Muscle layer of colon (tissue), 2 donors: Measurements from ENCODE around the gene NFATC1.

Experiments used
- H3K27ac ChIP-seq: one replicate; pipeline ENCODE4 v1.7.0; 2013; ENCODE audit warnings: low read depth, mild to moderate bottlenecking, low read length, moderate library complexity
- H3K27me3 ChIP-seq, 2 donors: one replicate each; pipeline ENCODE4 v1.7.0; 2013; ENCODE audit warnings: low read length in 2 of 2, mild to moderate bottlenecking in 2 of 2; ENCODE audit not compliant: insufficient read depth in 2 of 2, control insufficient read depth in 1 of 2
- H3K36me3 ChIP-seq: one replicate; pipeline ENCODE4 v1.7.0; 2013; ENCODE audit warnings: mild to moderate bottlenecking, low read length; ENCODE audit not compliant: insufficient read depth
- H3K4me1 ChIP-seq: one replicate; pipeline ENCODE4 v1.7.0; 2013; ENCODE audit warnings: mild to moderate bottlenecking, low read length; ENCODE audit not compliant: insufficient read depth
- H3K4me3 ChIP-seq, 2 donors: one replicate each; pipeline ENCODE4 v1.7.0; 2013; ENCODE audit warnings: low read length in 2 of 2, low read depth in 1 of 2, mild to moderate bottlenecking in 1 of 2, moderate library complexity in 1 of 2
- H3K9ac ChIP-seq: one replicate; pipeline ENCODE4 v1.7.0; 2013; ENCODE audit warnings: low read length
- H3K9me3 ChIP-seq: one replicate; pipeline ENCODE4 v1.7.0; 2013; ENCODE audit warnings: mild to moderate bottlenecking, low read length
- donor health status: abdominal sarcoma.
- donor health status: Adenocarcinoma of cecum.

NFATC1 gene

DNA sequence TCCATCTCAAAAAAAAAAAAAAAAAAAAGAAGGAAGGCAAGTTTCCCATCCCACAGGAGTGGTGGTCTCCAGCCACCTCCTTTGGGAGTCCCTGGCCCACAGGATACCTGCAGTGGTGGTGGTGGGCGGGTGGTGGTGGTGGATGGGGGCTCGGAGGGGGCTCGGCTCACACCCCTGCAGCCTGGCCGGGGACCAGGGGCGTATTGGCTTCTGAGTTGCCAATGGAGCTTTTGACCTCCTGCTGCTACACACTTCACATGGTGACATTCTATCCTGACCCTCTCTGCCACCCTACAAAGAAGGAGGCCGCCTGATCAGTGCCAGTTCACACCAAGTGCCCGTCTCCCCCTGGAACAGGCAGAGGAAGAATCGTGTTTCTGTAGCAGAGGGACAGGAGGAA, 119.6 kb downstream of the NFATC1 start:
- no peak overlapping the region for H3K4me3 ChIP-seq
- no peaks in the 10 kb centered on the region for H3K27me3 ChIP-seq
- no peaks in the 10 kb centered on the region for H3K4me1 ChIP-seq
- no peak overlapping the region for H3K27ac ChIP-seq
- no peak overlapping the region for H3K9ac ChIP-seq
- no peaks in the 10 kb centered on the region for H3K9me3 ChIP-seq
- no peaks in the 10 kb centered on the region for H3K36me3 ChIP-seq

DNA sequence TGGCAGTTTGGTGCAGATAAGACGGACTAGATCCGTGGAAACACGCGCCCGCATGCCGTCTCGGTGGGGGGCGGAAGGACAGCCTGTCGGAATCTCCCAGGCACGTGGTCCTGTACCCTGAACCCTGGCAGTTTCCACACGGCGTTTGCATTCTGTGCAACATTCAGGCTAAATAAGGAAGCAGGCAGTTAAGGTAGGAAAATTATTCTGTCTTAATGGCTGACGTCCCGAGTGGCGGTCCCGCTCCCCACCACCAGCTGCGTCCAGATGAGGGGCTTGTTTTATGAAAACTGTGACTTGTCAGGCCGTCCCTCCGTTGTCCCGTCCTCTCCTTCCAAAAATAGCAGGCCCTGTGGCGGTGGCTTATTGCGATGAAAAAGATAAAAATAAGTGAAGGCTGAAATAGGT, 120.2 kb downstream of the NFATC1 start:
- Histone ChIP-seq H3K36me3 (no peaks in the 10 kb centered on the region), H3K27me3 (no peaks in the 10 kb centered on the region), H3K27ac (no peak overlapping the region), H3K4me3 (no peak overlapping the region), H3K4me1 (no peaks in the 10 kb centered on the region), H3K9me3 (no peaks in the 10 kb centered on the region), H3K9ac (no peak overlapping the region)

DNA sequence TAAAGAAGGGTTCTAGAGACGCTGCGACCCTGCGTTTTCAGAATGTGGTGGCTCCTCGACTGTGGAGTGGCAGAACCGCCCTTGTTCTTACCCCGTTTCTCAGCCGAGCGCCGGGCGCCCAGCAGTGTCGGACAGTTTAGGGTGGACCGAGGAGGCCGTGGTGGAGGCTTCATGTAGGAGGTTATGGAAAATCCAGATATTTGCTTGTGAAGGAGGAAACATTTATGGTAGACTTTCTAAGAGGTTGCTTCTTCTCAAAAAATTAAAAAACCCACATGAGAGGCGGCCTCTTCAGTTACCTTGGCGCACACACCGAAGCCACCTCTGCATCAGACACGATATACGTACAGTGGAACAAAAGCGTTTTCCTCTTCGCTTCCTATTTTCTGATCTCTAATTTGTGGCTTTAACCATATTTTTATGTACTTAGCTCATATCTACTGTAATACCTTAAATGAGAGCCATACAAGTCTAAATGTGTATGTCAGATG, 120.8 kb downstream of the NFATC1 start:
- Histone ChIP-seq H3K4me1 (no peaks in the 10 kb centered on the region), H3K36me3 (no peaks in the 10 kb centered on the region), H3K27me3 (no peaks in the 10 kb centered on the region), H3K9me3 (no peaks in the 10 kb centered on the region), H3K9ac (no peak overlapping the region), H3K4me3 (no peak overlapping the region), H3K27ac (no peak overlapping the region)

DNA sequence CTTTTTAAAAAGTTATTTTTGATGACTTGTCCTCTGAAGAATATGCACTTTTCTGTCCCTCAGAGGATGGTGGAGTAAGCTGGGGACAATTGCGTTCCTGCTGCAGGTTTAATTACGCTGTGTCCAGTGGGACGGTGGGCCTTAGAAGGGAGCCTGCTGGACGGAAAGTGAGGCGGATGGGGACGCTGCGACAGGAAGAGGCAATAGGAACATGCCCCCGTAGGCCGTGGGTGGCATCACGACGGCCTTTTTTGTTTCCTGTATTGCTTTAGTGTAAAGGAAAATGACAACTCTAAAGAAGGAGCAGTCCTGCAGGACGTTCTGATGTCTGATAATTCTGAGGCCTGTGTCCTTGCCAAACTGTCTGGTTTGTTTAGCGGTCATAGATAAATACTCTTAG, 121.6 kb downstream of the NFATC1 start:
- H3K9ac ChIP-seq = no peak overlapping the region
- H3K27me3 ChIP-seq = no peaks in the 10 kb centered on the region
- H3K9me3 ChIP-seq = no peaks in the 10 kb centered on the region
- no peaks in the 10 kb centered on the region for H3K4me1 ChIP-seq
- no peak overlapping the region for H3K4me3 ChIP-seq
- H3K27ac ChIP-seq = no peak overlapping the region
- no peaks in the 10 kb centered on the region for H3K36me3 ChIP-seq

DNA sequence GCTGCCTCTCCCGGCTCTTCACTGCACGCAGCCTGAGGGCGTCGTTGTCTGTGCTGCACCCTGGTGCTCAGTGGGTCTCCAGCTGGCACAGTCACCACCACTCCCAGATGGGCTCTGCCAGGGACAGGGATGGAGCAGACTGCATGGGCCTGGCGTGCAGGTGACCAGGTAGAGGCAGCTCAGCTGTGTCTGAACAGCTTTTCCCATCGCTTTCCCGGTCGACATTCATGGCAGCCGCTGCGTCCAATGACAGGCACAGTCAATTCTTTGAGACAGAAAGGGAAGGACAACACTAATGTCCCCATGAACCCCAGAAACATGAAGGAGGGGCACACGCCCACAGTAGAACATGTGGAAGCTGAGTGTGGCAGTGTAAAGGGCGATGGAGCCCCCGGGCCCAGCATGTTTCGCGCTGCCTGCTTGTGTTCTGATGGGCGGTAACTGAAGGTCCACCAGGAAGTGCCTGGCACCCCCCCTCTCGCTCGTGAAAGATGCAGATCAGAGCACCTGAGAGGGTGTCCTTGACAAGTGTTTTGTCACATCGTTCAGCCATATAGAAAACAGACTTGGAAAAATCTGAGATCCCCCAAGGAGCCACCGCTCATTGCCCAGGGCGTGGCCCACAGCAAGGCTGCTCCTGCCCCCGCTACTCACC, 122.4 kb downstream of the NFATC1 start:
- Histone ChIP-seq H3K27ac (no peak overlapping the region), H3K9ac (no peak overlapping the region), H3K4me1 (peaks cover 4% of the 10 kb centered on the region), H3K4me3 (no peak overlapping the region), H3K9me3 (no peaks in the 10 kb centered on the region), H3K36me3 (no peaks in the 10 kb centered on the region), H3K27me3 (no peaks in the 10 kb centered on the region)

DNA sequence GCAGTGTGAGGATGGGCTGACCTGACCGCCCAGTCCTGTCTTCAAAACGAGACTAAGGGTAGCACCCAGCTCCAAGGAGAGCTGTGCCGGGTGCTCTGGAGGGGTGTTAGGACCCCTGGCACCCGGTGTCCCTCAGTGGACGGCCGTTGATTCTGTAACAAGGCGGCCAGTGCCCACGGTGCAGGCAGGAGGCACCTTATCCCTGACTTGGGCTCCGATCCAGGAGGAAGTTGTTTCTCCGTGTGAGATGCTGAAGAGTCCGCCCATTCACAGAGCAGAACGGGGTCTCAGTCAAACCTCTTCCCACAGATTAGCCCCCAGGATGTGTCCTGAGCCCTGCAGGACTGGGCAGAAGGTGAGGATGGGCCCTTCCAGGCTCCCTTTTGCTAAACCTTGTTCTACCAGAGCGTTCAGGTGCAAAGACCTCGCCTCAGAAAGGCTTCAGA, 123.0 kb downstream of the NFATC1 start:
- Histone ChIP-seq H3K27ac (no peak overlapping the region), H3K4me3 (no peak overlapping the region), H3K4me1 (peaks cover 7% of the 10 kb centered on the region), H3K27me3 (no peaks in the 10 kb centered on the region), H3K36me3 (no peaks in the 10 kb centered on the region), H3K9ac (no peak overlapping the region), H3K9me3 (no peaks in the 10 kb centered on the region)

DNA sequence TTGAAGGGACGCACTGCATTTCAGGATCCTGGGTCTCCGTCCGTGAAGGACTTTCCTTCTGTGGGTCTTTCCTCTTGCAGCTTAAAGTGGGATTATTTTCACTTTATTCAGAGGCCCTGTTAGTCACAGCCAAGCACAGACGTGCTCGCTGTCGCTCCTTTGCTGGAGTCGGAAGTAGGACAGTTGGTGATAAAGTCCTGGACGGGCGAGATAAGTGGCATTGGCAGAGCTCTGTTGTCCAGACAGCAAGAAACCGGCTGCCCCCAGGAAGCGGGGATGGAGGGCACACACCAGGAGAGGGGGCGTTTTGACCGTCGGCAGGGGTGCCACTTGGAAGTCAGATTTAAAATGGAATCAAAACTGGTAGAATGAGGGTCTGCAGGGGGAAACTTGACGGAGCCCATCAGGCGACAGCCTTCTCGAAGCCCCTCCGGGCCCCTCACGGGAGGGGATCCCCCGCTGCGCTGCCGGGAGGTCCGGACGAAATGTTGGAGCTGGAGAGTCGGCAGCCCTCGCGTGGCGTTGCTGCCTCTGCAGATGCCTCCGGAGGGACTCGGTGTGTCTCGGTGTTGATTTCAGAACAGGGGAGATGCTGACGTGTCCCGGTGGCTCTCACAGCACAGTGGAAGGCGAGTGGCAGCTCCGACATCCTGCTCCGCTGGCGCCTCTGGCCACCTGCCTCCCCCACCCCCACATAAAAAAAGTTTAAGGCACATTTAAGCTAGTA, 124.2 kb downstream of the NFATC1 start:
- peaks cover 7% of the 10 kb centered on the region for H3K4me1 ChIP-seq
- no peaks in the 10 kb centered on the region for H3K36me3 ChIP-seq
- H3K9me3 ChIP-seq = no peaks in the 10 kb centered on the region
- H3K27ac ChIP-seq = no peak overlapping the region
- H3K27me3 ChIP-seq = no peaks in the 10 kb centered on the region
- no peak overlapping the region for H3K9ac ChIP-seq
- H3K4me3 ChIP-seq = no peak overlapping the region

DNA sequence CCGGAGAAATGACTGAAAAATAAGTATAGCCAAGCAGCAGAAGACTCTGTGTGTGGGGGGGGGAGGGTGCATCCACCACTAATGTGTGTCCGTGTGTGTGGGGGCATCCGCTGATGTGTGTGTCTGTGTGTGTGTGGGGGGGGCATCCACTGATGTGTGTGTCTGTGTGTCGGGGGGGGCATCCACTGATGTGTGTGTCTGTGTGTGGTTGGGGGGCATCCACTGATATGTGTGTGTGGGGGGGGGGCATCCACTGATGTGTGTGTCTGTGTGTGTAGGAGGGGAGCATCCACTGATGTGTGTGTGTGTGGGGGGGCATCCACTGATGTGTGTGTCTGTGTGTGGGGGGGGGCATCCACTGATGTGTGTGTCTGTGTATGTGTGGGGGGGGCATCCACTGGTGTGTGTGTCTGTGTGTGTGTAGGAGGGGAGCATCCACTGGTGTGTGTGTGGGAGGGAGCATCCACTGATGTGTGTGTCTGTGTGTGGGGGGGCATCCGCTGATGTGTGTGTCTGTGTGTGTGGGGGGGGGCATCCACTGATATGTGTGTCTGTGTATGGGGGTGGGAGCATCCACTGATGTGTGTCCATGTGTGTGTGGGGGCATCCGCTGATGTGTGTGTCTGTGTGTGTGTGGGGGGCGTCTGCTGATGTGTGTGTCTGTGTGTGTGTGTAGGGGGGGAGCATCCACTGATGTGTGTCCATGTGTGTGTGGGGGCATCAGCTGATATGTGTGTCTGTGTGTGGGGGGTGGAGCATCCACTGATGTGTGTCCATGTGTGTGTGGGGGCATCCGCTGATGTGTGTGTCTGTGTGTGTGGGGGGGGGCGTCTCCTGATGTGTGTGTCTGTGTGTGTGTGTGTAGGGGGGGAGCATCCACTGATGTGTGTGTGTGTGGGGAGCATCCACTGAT, 125.0 kb downstream of the NFATC1 start:
- H3K27ac ChIP-seq = no peak overlapping the region
- H3K4me3 ChIP-seq = no peak overlapping the region
- no peaks in the 10 kb centered on the region for H3K27me3 ChIP-seq
- no peak overlapping the region for H3K9ac ChIP-seq
- no peaks in the 10 kb centered on the region for H3K9me3 ChIP-seq
- H3K4me1 ChIP-seq = peaks cover 11% of the 10 kb centered on the region
- H3K36me3 ChIP-seq = no peaks in the 10 kb centered on the region

DNA sequence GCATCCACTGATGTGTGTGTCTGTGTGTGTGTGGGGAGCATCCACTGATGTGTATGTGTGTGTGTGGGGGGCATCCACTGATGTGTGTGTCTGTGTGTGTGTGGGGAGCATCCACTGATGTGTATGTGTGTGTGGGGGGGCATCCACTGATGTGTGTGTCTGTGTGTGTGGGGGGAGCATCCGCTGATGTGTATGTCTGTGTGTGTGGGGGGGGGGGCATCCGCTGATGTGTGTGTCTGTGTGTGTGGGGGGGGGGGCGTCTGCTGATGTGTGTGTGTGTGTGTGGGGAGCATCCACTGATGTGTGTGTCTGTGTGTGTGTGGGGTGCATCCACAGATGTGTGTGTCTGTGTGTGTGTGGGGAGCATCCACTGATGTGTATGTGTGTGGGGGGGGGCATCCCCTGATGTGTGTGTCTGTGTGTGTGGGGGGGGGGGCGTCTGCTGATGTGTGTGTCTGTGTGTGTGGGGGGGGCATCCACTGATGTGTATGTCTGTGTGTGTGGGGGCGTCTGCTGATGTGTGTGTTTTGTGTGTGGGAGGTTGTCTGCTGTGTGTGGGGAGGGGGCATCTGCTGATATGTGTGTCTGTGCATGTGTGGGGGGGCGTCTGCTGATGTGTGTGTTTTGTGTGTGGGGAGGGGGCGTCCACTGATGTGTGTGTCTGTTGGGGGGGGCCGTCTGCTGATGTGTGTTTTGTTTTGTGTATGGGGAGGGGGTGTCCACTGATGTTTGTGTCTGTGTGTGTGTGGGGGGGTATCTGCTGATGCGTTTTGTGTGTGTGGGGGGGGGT, 125.9 kb downstream of the NFATC1 start:
- Histone ChIP-seq H3K36me3 (no peaks in the 10 kb centered on the region), H3K9me3 (no peaks in the 10 kb centered on the region), H3K27ac (no peak overlapping the region), H3K9ac (no peak overlapping the region), H3K4me3 (no peak overlapping the region), H3K4me1 (peaks cover 20% of the 10 kb centered on the region), H3K27me3 (no peaks in the 10 kb centered on the region)

DNA sequence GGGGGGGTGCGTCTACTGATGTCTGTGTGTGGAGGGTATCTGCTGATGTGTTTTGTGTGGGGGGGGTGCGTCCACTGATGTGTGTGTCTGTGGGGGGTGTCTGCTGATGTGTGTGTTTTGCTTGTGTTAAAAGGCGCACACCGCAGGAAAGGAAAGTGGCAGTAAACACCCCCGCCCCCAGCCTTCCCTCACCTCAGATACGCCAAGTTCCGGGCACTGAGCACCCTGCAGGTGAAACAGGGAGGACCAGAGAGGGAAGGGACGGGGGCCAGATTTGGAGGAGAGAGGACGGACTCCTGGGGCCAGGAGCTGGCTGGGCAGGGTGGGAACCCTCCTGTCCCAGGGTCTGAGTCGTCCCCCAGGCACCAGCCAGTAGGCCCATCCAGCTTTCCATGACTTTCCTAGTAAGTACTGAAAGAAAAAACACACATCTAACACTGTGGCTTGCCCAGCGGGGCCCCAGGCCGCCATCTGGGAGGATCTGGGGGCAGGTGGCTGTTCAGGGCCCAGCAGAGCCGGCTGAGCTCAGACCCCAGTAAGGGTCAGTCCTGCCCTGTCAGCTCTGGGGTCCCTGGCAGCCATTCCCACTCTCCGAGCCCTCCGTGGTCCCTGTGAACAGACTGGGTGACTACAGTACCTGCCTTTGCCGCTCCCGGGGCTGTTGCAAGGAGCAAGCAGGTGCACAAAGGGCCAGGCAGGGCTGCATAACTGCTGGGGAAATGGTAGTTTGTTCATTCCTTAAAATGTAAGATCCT, 126.9 kb downstream of the NFATC1 start:
- Histone ChIP-seq H3K9ac (no peak overlapping the region), H3K27ac (no peak overlapping the region)

More for the DNA sequence above, 126.9 kb downstream of the NFATC1 start:
- Histone ChIP-seq H3K9me3 (no peaks in the 10 kb centered on the region), H3K4me1 (peaks cover 20% of the 10 kb centered on the region), H3K36me3 (peaks cover 4% of the 10 kb centered on the region), H3K27me3 (no peaks in the 10 kb centered on the region), H3K4me3 (no peak overlapping the region)
